GM21619 (cell line): ENCODE data around the gene TST.
"Not testable (repeated sequence)": the region's sequence is repeated elsewhere in the genome, so short reads cannot be mapped to it uniquely, and the experiment has no call there.

Source experiments
- ATAC-seq: cut with Tn5 transposase; IDR thresholded peaks from one replicate; pipeline ENCODE4 v1.9.1; 2021; ENCODE audit not compliant: unreplicated experiment

Gene TST

DNA sequence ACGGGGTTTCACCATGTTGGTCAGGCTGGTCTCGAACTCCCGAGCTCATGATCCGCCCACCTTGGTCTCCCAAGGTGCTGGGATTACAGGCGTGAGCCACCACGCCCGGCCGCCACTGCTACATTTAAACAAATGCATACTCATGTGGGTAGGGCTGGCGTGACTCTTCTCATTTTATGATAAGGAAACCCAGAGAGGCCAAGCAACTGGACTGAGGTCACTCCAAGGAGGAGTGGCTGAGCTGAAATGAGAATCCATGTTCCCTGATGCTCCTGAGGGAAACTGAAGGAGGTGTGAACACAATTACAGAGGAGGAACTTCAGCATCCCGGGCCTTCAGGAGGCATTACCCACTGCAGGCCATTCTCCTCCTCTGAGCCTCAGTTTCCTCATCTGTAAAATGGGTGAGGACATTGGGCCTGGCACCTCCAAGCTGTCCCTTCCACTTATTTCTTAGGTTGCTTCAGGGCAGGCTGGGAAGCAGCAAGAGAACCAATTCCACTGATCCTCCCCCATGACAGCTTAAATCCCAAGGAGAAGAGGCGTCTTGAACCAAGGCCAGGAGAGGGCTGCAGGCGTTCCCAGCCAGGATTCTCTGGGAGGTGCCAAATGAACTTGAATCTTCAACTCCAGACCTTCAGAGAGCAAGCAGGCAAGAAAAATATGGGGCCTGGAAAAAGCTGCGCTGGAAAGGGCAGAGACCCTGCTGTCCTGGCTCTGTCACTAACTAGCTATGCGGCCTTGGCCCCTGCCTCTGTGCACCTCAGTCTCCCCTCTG lies 2.9 kb downstream of the TST start:
- no peak for ATAC-seq

DNA sequence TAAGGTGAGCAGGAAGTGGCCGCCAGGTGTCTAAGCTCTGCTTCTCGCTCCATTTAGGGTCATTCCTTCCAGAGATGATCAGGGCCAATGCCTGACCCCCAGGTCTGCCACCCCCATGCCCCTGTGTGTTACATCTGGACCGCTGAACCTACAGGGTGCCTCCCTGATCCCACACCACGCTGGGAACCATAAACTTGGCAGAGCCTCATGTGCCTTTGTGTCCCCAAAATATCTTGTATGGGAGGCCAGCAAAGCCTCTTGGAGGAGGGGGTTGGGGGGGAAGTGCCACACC lies 3.7 kb downstream of the TST start:
- ATAC-seq = no peak

DNA sequence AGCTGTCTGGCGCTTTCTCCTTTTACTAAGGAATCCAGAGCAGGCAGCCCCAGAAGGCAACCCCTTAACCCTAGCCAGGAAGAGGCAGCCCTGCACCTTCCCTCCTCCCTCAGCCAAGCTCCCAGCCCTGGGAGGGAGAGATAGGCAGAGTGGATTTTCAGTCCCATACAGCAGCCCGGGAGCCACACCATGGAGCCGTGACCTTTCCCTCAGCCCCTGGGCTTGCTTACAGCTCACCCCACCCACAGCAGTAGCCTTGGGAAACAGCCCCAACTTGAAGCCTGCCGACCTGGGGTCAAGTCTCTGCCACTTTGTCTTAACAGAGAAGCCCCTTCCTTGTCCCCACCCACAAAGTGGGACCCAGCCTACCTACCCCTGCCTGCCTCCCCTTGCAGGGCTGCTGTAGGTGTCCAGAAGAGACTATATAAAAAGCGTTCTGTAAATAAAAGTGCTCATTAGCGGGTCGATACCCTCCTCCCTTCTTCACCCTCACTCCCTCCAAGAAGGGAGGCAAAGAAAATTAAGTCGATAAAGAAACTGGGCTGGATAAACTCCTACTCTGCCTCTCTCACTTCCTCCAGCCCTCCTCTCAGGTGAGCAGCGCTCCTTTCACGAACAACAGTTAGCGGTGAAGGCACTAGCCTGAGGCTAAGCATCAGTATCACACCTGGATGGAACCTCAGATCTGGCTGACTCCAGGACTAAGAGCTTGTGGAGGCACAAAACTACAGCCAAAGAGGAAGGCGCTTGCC lies 4.2 kb downstream of the TST start:
- no peak for ATAC-seq

DNA sequence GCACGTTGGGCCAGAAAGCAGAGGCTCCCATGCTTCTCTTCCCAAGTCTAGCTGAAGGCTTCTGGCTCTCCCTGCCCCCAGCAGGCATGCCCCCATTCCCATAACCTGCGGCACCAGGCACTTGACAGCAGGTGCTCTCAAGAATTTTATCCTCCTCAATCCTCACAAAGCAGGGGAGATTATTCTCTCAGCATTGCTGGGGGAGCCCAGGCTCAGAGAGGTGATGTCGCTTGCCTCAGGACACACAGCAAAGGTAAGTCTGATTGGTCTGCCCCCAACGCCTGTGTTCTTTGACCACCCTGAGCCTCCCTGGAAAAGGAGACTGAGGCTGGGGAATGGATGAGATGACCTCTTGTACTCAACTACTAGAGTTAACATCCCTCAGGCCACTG lies 4.8 kb downstream of the TST start:
- ATAC-seq = no peak

DNA sequence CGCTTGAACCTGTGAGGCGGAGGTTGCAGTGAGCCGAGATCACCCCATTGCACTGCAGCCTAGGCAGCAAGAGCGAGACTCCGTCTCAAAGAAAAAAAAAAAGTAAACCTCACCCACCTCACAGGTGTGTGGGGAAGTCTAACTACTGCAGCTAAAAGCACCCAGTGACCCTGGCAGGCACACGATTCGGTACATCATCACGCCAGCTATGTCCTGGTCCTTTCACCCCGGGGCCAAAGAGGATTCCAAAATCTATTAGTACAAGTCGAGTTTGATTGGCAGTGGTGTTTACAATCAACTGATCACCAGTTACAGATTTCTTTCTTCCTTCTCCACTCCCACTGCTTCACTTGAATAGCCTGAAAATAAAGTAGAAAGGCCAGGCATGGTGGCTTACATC lies 6.3 kb downstream of the TST start:
- no peak for ATAC-seq

DNA sequence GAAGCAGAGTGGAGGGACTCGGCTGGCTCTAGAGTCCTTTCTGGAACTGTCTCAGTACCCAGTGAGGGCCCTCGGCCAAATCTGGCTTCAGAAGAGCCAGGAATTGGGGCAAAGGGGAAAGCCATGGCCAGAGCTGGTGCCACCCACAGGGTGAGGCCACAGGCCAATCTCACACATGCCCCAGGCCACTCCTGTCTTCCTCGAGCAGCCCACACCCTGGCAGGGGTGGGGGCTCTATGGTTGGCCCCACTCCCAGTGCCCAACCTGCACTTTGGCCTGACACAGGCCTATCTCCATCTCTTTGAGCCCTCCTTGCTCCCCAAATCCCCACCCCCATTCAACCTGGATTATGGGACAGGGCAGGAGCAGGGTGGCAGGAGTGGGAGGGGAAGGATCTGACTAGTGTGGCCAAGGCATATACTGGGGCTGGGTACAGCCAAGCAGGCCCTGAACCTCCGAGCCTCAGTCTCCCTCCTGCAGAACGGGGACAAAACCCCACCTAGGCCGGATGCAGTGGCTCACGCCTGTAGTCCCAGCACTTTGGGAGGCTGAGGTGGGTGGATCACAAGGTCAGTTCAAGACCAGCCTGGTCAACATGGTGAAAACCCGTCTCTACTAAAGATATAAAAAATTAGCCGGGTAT lies 6.9 kb downstream of the TST start:
- no peak for ATAC-seq

DNA sequence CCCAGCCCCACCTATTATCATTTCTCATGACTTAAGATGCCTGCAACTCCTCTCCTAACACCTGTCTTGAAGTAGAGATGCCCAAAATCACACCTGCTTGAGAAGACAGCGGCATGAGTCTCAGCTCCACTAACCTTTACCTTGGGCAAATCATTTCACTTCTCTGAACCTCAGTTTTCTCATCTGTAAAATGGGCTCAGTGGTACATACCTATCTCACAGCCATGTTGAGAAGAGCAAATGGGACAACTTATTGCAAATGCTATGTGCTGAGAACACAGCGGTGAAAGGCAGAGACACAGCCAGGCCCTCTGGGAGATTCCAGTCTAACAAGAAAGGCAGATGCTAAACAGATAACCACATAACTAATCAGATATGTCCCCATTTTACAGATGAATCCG lies 7.8 kb downstream of the TST start:
- no peak for ATAC-seq

DNA sequence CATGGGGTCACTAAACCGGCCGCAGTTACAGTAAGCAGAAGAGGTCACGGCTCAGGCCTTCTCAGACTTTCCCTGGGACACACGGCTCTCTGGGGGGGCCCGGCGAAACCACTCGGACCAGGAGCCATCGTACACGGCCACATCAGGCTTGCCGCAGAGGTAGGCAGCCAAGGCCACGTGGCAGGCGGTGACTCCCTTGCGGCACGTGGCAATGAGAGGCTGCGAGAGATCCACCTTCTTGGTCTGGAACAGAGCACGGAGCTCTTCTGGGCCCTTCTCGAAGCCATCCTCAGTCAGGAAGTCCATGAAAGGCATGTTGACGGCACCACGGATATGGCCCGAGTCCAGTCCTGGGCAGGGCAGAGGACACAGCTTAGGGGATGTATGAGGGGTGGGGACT lies 8.3 kb downstream of the TST start:
- no peak for ATAC-seq

DNA sequence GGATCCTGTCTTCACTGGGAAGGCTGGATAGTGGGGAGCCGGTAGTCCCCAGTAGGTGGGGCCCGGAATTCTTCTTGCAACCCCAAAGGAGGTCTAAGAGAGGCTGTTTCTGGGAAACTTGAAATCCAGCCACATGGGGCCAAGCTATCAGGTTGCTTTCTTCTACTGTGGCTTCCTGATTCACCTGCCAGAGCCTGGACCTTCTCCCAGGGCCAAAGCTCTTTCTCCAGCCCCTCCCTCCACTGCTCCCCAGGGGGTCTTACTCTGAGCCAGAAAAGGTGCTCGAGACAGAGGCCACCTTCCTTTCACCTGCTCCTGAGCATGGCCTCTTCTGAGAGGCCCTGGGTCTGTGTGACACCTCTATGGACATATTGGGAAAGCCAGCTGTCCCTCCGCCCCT lies 9.1 kb downstream of the TST start:
- no peak for ATAC-seq

DNA sequence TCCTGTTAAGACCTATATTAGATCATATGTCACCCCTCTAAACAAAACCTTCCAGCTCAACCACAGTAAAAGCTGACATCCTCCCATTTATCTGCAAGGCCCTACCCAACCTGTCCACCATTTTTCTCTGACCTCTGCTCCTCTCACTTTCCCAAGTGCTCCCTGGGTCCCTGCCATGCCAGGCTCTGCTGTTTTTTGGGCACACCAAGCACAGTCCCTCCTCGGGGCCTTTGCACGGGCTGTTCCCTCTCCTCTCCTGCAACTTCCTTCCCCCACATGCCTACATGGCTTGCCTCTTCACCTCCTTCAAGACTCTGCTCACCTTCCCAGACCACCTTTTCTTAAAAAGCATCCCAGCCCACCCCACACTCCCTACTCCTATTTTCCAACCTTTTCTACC lies 9.8 kb downstream of the TST start:
- no peak for ATAC-seq

DNA sequence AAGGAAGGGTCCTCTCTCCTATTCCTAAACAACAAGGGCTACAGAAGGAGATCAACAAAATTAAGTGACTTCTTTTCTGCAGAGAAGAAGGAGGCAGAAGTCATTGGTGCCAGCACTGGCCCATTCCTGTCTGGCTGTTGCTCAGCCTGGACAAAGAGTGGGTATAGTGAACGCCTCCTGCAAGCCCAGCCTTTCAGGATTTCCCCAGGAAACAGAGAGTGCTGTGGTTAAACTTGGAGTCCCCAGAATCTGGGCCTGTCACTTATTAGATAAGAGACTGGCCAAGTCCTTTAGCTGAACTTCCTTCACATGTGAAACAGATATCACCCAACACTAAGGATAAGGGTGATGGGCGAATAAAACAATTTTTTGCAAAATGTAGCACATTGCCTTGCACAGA lies 10.9 kb downstream of the TST start:
- no peak for ATAC-seq

DNA sequence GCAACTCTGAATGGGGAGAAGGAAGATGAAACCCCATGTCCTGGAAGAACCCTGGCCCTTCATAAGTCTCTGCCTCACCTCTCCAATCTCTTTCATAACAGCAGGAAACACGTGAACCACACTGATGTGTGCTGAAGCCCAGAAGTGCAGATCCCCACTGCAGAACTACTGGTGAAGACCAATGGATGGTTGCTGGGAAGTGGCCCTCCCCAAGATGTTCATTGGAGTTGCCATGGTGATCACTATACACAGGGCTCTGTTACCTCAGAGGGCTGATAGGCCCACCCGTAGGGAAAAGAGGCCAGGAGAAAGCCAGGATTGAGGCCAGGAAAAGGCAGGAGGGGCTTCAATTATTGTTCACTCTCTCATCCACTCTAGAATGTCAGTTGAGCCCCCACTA lies 11.6 kb downstream of the TST start:
- no peak for ATAC-seq

DNA sequence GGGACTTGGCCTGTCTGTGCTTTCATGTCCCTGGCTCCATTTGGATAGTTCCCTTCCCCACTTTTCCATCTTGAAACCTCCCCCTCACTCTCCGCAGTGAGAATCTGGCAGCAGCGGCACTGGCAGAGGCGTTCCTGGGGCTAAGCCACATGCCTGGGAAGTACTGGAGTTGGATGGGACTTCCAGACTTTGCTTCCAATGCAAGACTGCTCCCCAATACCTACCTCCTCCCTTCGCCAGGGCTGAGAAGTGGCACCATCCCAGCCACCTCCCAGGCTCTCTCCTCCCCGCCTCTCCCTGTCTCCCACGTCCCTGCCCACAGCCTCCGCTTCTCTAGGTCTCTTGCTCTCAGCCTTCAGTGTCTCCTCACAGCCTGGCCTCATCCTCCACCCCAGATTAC lies 16.6 kb downstream of the TST start:
- no peak for ATAC-seq

DNA sequence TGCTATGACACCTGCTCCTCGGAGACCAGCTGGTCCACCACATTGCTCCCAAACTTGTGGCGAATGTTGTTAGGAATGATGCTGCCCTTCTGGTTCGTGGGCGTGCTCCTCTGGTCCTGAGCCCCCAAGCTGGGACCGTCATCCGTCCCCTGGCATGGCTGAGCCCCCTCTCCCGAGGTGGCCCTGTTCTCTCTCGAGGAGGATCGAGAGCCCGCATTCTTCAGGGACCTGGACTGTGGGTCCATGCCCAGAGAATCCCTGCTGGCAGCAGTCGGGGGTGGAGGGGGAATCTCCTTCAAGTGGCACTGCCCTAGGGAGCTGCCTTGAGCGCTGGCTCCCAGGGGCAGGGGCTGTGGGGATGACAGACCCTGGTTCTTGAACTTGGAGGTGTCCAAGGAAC lies 17.4 kb downstream of the TST start:
- ATAC-seq = no peak

DNA sequence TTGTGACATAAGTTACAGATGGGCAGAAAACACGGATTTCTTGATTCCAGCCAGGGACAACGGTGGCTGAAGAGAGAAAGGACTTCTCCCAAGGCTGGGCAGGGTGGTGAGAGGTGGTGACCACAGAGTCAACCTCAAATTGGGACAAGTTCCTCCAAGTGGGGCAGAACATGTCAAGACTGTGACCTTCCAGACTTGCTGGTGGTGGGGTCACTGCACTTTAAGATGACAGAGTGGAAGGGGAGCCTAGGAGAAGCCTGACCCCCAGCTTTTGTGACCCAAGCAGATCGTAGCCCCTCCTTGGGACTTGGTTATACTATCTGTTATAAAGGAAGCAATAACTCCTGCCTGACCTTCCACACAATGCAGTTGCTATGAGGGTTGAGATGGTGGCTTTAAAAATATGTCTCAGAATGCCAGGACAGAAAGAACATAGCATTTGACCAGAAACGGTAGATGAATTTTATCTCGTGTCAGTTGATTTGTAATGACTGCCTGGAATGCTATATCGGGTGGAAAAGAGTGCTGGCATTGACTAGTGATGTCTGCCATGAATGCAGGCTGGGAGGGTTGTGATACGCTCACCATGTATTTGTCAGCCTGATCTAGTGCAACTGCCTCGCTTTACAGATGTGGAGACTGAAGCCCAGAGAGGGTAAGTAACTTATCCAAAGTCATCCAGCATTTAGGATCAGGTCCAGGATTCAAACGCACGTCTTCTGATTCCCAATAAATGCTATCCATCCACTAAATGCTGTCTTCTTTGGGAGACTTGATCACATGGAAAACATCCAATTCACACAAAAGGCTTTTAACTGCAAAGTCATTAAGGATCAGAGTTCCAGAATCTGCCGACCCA lies 18.3 kb downstream of the TST start:
- no peak for ATAC-seq

DNA sequence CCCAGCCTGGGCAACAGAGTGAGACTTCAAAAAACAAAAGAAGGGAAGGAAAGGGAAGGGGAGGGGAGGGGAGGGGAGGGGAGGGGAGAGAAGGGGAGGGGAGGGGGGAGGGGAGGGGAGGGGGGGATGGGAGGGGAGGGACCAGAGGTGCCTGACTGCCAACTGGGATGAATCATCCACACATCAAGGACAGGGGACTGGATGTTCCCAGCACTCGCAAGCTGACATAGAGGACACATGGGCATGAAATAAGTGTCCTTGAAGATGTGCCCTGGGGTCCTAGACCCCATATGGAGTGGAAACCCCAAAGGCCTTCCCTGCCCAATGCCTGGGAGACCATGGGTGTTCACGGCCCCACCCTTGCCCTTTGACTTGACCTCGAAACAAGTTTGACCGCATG lies 19.8 kb downstream of the TST start:
- ATAC-seq = no peak

DNA sequence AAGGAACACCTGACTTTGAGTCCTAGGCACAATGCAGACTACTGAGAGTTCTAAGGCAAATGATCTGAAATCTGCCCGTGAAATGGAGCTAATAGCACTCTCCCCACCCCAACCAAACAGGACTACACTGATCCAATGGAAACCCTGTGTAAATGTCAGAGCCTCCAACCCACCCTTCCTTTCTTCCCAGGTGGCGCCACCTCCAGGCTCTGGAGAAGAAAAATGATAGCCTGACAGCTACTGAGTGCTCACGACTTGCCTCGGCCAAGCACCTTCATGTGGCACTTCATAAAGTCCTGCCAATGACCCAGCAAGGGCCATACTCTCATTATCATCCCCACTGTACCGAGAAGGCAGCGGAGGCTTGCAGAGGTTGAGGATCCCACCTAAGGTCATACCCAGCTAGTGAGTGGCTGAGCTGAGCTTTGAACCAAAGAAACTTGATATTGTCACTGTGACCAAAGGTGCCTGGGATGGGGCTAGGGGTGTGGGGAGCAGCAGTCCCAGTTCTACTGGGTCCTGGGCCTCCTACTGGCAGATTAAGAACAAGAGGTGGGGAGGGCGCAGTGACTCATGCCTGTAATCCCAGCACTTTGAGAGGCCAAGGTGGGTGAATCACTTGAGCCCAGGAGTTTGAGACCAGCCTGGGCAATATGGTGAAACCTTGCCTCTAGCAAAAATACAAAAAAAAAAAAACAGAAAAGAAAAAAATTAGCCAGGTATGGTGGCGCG lies 20.5 kb downstream of the TST start:
- ATAC-seq = no peak

DNA sequence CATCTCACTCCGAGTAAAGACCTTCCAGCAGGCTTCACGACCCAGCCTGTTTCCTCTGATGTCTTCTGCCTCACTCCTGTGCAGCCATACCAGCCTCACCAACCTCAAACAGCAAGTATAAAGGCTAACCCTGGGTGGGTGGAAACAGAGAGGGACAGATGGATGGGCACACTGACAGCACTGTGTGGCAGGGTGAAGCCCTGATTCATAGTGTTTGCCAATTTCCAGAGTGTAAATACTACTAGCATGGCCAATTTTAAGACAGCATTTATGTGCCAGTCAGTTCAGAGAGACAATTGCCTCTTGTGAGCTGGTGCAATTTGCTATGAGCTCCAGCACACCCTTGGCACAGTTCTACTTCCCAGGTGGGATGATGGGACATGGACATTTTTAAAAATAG lies 21.5 kb downstream of the TST start:
- ATAC-seq = no peak

DNA sequence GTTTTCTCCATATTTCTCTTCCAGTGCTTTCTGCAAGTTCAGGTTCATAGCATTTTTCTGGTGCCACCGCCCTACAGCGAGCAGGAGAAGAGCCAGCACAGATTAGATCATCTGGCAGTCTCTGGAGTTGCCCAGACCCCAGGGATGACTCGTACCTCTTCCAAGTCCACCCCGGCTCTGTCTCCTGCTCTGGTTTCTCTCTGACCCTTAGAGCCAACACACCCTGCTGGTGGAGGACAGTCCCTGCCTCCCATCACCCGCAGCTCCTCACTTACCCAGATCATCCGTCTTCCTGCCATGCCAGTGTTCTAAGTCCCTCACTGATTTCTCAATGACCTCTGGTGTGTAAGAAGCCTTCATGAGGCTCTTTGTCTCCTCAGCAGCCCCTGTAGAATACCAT lies 28.0 kb downstream of the TST start:
- ATAC-seq = no peak

DNA sequence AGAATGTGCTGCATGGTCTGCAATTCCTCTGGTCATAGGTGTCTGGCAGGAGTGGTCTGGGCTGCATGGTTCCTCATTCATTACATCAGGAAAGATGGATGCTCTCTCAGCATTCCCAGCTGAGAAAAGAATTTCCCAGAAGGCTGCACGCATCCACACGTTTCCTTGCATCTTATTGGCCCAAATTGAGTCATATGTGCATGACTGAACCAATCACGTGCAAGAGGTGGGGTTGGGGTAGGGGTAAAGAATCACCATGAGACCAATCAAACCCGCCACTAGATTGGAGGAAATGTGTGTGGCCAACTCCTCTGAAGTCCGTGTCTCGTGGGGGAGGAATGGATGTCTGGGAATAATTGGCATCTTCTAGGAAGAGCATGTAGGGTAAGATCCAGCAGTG lies 28.8 kb downstream of the TST start:
- ATAC-seq = no peak

DNA sequence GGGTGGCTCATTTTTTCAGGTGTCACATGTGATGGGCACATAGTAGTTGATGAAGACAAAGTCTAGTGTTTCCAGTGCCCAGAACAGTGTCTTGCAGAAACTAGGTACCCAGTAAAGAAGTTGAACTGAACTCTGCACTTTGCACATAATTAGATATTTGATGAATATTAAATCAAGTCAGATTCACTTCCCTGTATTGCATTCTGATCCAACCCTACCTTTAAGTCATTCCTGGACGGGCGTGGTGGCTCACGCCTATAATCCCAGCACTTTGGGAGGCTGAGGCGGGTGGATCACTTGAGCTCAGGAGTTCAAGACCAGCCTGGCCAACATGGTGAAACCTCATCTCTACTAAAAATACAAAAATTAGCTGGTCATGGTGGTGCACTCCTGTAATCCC lies 30.2 kb downstream of the TST start:
- not testable (repeated sequence) for ATAC-seq
